CD4-positive, alpha-beta T cell treated with Interleukin-21 for 1 hour (primary cell): ENCODE data around the gene CA11.
"Not testable (repeated sequence)": the region's sequence is repeated elsewhere in the genome, so short reads cannot be mapped to it uniquely, and the experiment has no call there.

ENCODE experiments used
- DNase-seq: peaks from one replicate; pipeline ENCODE4 v3.0.0-alpha.2; 2020

CA11 gene

DNA sequence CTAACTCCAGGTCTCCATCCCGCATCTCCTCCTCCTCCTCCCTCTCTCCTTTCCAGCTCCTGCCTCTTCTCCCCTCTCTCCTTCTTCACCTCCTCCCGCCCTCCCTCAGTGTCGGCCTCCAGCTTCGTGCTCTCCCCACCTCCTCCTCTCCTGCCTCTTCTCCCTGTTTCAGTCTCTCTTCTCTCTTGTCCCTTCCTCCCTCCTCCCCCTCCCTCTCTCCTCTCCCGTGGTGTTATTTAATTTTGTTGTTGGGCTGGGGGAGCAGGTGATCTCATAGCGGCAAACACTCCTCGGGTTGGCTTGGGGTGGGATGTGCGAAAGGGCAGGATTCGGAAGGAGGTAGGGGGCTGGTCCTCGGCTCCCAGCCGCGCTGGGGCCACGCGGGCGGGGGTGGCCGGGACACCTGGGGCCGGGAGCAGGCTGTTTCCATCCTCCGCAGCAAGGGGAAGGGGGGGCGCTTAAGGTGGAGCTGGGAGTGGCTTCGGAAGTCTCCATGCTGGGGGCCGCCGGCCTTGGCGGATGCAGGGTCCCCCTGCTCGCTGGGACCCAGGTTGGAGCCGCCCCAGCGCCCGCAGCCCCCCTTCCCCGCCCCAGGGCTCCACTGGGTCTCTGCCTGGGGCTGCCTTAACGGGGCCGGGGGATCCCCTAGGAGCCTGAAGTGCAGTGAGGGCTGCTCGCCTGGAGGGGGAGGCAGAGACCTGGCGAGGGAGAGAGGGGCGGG, at the start of gene CA11:
TSS of gene CA11 (minus strand) at position 187 of the 721 bp plus-strand sequence. CDS start 555 bp downstream, outside the sequence.
- peak; percentile 95 for DNase-seq

DNA sequence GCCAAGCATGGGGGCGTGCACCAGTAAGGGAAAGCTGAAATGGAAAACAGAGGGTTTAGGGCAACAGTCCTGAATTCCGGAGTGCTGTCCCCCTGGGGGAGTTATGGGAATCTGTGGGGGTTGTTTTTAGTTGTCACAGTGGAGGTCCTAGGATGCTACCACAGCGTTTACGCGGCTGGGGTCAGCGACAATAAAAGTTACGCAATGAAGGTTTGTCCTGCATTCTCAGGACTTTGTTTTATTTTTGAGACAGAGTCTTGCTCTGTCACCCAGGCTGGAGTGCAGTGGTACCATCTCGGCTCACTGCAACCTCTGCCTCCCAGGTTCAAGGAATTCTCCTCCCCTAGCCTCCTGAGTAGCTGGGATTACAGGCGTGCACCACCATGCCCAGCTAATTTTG, 47.6 kb upstream of the CA11 start:
- DNase-seq, result not testable (repeated sequence)

DNA sequence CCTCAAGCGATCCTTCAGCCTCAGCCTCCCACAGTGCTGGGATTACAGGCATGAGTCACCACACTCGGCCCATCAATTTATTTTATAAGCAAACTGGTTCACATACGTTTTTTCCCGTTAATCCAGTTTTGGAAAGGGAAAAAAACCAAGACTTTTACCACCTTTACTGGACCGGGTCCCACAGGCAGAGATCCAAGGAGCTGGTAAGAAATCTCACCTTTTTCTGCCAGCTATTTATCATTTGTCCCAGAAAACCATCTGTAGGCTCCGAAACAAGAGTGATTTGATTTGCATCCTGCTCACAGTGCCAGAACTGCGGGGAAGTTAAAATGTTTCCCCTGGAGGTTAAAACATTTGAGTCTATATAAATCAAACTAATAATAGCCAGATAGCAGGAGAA, 43.5 kb upstream of the CA11 start:
- DNase-seq, result no peak

- no peak for DNase-seq
These were observed 41.8 kb upstream of the CA11 start for GRCh38 chr19:48687776-48688175.

GRCh38 chr19:48686637-48687036, 40.6 kb upstream of the CA11 start:
- DNase-seq, result not testable (repeated sequence)

GRCh38 chr19:48686088-48686487, 40.1 kb upstream of the CA11 start:
- no peak for DNase-seq

DNA sequence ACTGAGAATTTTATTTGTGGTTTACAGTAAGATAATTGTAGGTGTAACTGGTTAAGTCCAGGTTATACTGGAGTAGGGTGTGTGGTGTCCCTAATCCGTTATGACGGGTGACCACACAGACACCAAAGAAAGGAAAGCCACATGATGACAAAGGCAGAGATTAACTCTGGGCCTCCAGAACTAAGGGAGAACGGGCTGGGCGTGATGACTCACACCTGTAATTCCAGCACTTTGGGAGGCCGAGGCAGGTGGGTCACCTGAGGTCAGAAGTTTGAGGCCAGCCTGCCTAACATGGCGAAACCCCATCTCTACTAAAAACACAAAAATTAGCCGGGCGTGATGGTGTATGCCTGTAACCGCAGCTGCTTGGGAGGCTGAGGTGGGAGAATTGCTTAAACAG, 39.6 kb upstream of the CA11 start:
- DNase-seq, result no peak

- peak; percentile 21 for DNase-seq
These were observed 37.4 kb upstream of the CA11 start for GRCh38 chr19:48683349-48683748.

DNA sequence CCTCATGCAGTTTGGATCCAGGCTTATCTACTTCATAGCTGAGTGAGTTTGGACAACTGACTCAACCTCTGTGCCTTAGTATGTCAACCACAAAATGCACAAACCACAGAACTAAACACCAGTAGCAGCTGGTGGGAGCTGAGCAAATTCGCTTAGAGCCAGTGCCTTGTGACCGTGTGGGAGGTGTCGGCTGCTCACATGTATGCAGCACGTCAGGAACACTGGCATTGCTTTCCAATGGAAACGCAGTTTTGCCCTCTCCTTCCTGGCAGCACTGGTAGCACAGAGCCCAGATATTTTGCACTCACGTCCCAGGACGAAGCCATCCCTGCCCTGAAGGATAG, 35.1 kb upstream of the CA11 start:
- no peak for DNase-seq

- no peak for DNase-seq
These were observed 34.6 kb upstream of the CA11 start for GRCh38 chr19:48680436-48681126.

DNA sequence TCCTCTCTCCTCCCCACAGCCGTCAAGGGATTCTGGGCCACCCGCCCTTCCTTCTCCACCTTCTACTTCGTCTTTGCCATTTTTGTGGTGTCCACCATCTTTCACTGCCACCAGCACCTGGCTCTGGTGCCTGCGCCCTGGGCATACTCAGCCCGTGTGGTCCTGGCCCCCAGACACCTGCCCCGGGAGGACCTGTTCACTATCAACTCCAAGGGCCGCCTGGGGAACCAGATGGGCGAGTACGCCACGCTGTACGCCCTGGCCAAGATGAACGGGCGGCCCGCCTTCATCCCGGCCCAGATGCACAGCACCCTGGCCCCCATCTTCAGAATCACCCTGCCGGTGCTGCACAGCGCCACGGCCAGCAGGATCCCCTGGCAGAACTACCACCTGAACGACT, 34.0 kb upstream of the CA11 start:
- not testable (repeated sequence) for DNase-seq

DNA sequence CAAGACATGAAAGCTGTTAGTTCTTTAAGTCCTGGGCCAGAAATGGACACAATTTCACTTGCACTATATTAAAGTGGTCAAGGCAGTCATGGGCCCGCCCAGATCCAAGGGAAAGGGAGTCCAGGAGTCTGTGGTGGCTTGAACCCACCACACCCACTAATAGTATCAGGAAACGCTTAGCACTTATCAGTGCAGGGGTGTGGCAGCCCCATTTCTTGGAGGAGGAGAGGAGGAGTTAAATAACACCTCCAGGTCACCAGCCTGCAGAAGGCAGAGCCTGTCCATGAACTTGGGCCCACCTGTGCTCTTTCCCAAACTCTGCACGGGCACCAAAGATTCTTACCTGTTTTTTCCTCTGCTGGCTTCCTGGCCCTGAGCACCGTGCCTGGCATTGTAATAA, 32.2 kb upstream of the CA11 start:
- no peak for DNase-seq

DNA sequence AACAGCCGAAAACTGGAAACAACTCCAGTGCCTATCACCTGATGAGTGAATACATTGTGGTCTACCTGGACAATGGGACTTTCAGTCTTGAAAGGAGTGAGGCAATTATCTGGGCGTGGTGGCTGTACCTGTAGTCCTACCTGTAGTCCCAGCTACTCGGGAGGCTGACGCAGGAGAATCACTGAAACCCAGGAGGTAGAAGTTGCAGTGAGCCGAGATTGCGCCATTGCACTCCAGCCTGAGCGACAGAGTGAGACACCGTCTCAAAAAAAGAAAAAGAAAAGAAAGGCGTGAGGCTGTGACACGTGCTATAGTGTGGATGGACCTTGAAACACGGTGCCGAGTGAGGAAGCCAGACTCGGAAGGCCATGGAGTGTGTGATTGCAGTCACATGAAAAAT, 30.9 kb upstream of the CA11 start:
- DNase-seq, result no peak

GRCh38 chr19:48676487-48676886, 30.5 kb upstream of the CA11 start:
- no peak for DNase-seq

GRCh38 chr19:48674921-48675824, 29.2 kb upstream of the CA11 start:
- peak; percentile 85 for DNase-seq

DNA sequence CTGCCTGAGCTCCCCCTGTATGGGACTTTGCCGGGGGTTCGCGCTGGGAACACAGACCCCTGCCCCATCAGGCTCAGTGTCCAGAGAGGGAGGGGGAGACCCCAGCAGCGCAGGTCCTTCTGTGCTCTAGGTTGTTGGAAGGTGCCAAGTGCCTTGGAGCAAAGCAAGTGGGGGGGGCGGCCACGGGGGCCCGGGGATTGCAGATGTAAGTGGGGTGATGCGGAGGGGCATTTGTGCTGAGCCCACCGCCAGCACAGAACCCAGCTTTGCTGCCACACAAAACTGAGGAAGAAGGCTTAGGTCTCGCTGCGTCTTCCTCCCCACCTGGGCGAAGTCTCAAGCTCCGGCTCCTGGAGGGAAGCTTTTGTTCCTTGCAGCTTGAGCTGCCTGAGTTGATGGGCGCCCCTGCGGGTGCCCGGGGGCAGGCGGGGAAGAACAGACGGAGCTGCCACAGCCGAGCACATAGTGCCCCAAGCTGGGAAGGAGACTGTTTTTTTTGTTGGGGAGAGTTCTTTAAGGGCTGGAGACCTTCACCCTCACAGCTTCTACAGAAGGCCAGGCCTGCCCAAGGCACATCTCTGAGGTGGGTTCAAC, 28.3 kb upstream of the CA11 start:
- DNase-seq, result no peak

- DNase-seq, result no peak
These were observed 27.6 kb upstream of the CA11 start for GRCh38 chr19:48673436-48674100.

GRCh38 chr19:48672994-48673393, 27.0 kb upstream of the CA11 start, which contains the start of gene NTN5:
Gene NTN5 (minus strand): TSS chr19:48673017. CDS start chr19:48670986, 2,031 bp downstream.
- no peak for DNase-seq

- no peak for DNase-seq
These were observed 25.5 kb upstream of the CA11 start for GRCh38 chr19:48671446-48671995.

DNA sequence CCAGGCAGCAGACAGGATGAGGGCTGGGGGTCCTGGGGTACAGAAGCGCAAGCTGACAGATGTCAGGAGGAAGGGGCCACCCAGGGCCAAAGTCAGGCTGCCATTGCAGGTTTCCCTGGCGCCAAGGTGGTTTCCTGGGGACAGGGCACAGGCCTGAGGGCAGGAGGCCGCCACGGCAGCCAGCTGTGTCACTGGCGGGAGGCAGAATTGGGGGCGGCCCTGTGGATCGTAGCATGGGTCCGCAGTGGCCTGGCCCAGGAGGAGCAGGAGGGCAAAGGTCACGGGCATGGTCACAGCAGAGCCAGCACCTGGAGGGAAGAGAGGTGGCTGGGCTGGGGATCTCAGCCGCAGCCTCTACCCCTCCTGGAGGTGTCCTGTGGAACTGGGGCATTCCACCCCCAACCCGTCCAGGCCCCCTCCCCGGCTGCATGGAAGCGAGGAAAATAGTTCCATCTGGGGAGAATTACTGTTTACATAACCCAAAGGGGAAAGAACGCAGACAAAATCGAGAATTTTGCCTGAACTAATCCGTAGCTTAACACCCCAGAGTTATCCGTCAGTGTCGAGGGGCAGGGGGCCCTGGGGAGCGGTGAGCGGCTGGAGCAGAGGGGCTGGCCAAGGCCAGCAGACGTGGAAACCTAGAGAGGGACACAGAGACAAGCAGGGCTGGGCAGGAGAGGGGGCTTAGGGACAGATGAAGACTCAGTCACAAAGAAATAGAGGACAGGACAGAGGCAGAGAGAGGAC, 24.9 kb upstream of the CA11 start:
- no peak for DNase-seq

DNA sequence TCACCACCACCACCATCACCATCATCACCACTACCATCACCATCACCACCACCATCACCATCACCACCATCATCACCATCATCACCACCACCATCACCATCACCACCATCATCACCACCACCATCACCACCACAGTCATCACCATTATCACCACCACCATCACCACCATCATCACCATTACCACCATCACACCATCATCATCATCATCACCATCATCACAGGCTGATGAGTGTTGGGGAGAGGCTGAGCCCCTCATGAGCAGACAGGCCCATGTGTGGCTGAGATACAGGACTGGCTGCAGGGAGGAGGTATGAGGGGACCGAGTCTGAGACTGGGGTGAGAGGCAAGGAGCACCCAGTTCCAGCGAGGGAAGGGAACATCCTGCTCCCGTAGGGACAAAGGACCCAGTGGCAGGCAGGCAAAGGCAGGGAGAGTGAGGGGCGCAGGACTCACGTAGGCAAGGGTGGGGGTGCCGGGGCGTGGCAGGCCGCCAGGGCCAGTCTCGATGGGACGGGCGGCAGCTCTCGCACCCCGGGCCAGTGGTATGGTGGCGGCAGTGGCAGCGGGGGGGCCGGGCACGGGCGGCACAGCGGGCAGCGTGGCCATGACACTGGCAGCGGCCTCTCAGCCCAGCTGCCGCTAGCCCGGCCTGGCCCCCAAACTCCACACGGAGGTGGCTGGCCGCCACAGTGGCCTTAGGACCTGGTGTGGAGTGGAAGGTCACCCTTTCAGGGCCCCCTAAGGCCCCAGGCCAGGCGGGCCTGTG, 24.1 kb upstream of the CA11 start:
- DNase-seq, result no peak
